Karpas-422 (cell line): ENCODE measurements around the gene MRPL44. TPM values are rescaled to one million over a fixed set of nuclear protein-coding genes. Genes with fewer than 3 reads are reported as not detected.

Experiments
- DNase-seq: peaks from one replicate; pipeline ENCODE4 v3.0.0-alpha.2; 2015
- H2AFZ ChIP-seq: fragments of 200-600 bp; sonication (generic); 2 replicates; pipeline ENCODE4 v1.6.1; 2014; ENCODE audit warnings: antibody characterized with exemption, low read length, mixed read lengths
- H3K27ac ChIP-seq: fragments of 200-600 bp; sonication (generic); 2 replicates; pipeline ENCODE4 v1.5.1; 2014; ENCODE audit warnings: mild to moderate bottlenecking, low read length, moderate library complexity
- H3K27me3 ChIP-seq: fragments of 200-600 bp; sonication (generic); 2 replicates; pipeline ENCODE4 v1.6.1; 2014; ENCODE audit warnings: low read length, mixed read lengths
- H3K36me3 ChIP-seq: fragments of 200-600 bp; sonication (generic); 2 replicates; pipeline ENCODE4 v1.6.1; 2014; ENCODE audit warnings: low read length, mixed read lengths; ENCODE audit not compliant: insufficient read depth
- H3K4me1 ChIP-seq: fragments of 200-600 bp; sonication (generic); 2 replicates; pipeline ENCODE4 v1.6.1; 2014; ENCODE audit warnings: mild to moderate bottlenecking, low read length, mixed read lengths
- H3K4me2 ChIP-seq: fragments of 200-600 bp; sonication (generic); 2 replicates; pipeline ENCODE4 v1.6.1; 2014; ENCODE audit warnings: low read length, low read depth, mild to moderate bottlenecking; ENCODE audit not compliant: poor library complexity, severe bottlenecking
- H3K4me3 ChIP-seq: fragments of 200-600 bp; sonication (generic); 2 replicates; pipeline ENCODE4 v1.5.1; 2014; ENCODE audit warnings: mild to moderate bottlenecking, antibody characterized with exemption, low read length, mixed read lengths
- H3K79me2 ChIP-seq: fragments of 200-600 bp; sonication (generic); 2 replicates; pipeline ENCODE4 v1.6.1; 2014; ENCODE audit warnings: mild to moderate bottlenecking, low read length, mixed read lengths
- H3K9ac ChIP-seq: fragments of 200-600 bp; sonication (generic); 2 replicates; pipeline ENCODE4 v1.6.0; 2014; ENCODE audit warnings: low read length
- H3K9me2 ChIP-seq: fragments of 200-600 bp; sonication (generic), shearing (Covaris generic); replicated peaks from 2 replicates; pipeline ENCODE4 v1.6.0; 2014; ENCODE audit warnings: mild to moderate bottlenecking, low read length, moderate library complexity; ENCODE audit not compliant: insufficient read depth
- H3K9me3 ChIP-seq: fragments of 300-700, 200-600 bp; sonication (generic); 2 replicates; pipeline ENCODE4 v1.6.1; 2014; ENCODE audit warnings: low read length, mixed read lengths
- H4K20me1 ChIP-seq: fragments of 200-600 bp; sonication (generic); 2 replicates; pipeline ENCODE4 v1.6.1; 2014; ENCODE audit warnings: mild to moderate bottlenecking, antibody characterized with exemption, low read length, low read depth; ENCODE audit not compliant: insufficient read depth
- total RNA-seq: library from RNA; depleted of rRNA; stranded (reverse); fragments of >200 nt; shearing (Covaris generic); gene quantifications from 2 replicates; pipeline ENCODE4 v1.2.3, GENCODE V29; 2014; ENCODE audit warnings: low replicate concordance; rRNA removed

The MRPL44 gene
- total RNA-seq: 26.8 and 34.9 TPM in 2 replicates

- H3K4me1 ChIP-seq: peaks cover 45% of the 10 kb centered on the region
These were observed at the start of gene MRPL44 for GRCh38 chr2:223957092-223957851. Gene MRPL44 (plus strand): TSS chr2:223957463. CDS start chr2:223957473, 10 bp downstream.

DNA sequence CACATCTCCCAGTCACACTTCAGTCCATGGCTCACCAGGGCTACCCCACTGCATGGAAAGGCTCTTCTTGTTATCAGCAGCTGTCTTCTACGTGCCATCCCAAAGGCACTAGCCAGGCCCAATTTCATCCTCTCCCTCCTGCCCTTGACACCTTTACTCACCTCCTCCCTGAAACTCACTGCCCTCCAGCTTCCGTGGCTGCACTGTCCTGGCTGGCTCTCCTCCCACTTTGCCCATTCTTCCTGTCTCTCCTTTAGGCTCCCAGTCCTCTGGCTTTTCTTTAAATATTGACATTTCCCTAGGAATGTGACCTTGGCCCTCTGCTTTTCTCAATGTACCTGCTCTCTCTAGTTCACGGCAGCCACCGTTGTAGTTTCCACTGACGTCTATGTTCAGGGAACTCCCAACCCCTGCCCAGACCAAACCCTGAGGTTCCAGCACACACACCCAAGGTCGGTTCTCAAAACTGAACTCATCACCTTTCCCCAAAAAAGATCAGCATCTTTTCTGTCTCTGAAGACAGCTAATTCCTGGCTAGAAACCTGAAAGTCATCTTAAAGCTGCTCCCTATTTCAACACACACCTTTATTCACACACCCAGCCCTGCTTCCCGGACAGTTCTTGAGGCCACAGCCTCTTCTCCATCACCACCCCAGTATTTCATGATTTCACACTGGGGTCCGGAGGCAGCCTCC, 48.8 kb upstream of the MRPL44 start:
- H3K9me3 ChIP-seq: no peaks in the 10 kb centered on the region
- 0 out of 2 replicates have a peak, but pooled peaks cover 9% of the 10 kb centered on the region for H4K20me1 ChIP-seq
- H3K9ac ChIP-seq: no peak overlapping the region
- H2AFZ ChIP-seq: no peak overlapping the region
- no peaks in the 10 kb centered on the region for H3K36me3 ChIP-seq
- H3K79me2 ChIP-seq: no peaks in the 10 kb centered on the region
- no peak for DNase-seq
- no peak overlapping the region for H3K27ac ChIP-seq
- no peaks in the 10 kb centered on the region for H3K4me1 ChIP-seq
- no peaks in the 10 kb centered on the region for H3K9me2 ChIP-seq
- H3K4me2 ChIP-seq: no peak overlapping the region
- H3K27me3 ChIP-seq: no peaks in the 10 kb centered on the region
- H3K4me3 ChIP-seq: no peak overlapping the region

More at GRCh38 chr2:223957092-223957851, at the start of gene MRPL44:
- Histone ChIP-seq H3K36me3 (peaks cover 29% of the 10 kb centered on the region; the same call in 1 of the 2 replicates), H2AFZ (peak within 1 kb of the TSS; percentile 74), H3K79me2 (peaks cover 50% of the 10 kb centered on the region), H3K9me3 (no peaks in the 10 kb centered on the region), H3K4me3 (peak within 1 kb of the TSS; percentile 92), H3K27ac (peak within 1 kb of the TSS; percentile 38; the same call in 1 of the 2 replicates), H3K9ac (peak within 1 kb of the TSS; percentile 91), H3K27me3 (no peaks in the 10 kb centered on the region), H3K9me2 (no peaks in the 10 kb centered on the region), H3K4me2 (peak within 1 kb of the TSS; percentile 95), H4K20me1 (peaks cover 30% of the 10 kb centered on the region)
- DNase-seq: peak; percentile 99

GRCh38 chr2:223909001-223909741, 48.1 kb upstream of the MRPL44 start:
- Histone ChIP-seq H3K27ac (no peak overlapping the region), H3K4me2 (no peak overlapping the region), H3K9me2 (no peaks in the 10 kb centered on the region), H3K79me2 (no peaks in the 10 kb centered on the region), H3K9me3 (no peaks in the 10 kb centered on the region), H2AFZ (no peak overlapping the region), H3K4me3 (no peak overlapping the region), H3K9ac (no peak overlapping the region), H3K4me1 (no peaks in the 10 kb centered on the region), H3K36me3 (no peaks in the 10 kb centered on the region), H3K27me3 (no peaks in the 10 kb centered on the region), H4K20me1 (0 out of 2 replicates have a peak, but pooled peaks cover 9% of the 10 kb centered on the region)
- DNase-seq: no peak

- Histone ChIP-seq H3K9me3 (no peaks in the 10 kb centered on the region), H3K9ac (no peak overlapping the region), H2AFZ (no peak overlapping the region), H3K79me2 (no peaks in the 10 kb centered on the region), H3K4me1 (no peaks in the 10 kb centered on the region), H3K27ac (no peak overlapping the region), H3K27me3 (no peaks in the 10 kb centered on the region), H3K36me3 (no peaks in the 10 kb centered on the region), H3K9me2 (no peaks in the 10 kb centered on the region), H3K4me2 (no peak overlapping the region), H3K4me3 (no peak overlapping the region), H4K20me1 (0 out of 2 replicates have a peak, but pooled peaks cover 7% of the 10 kb centered on the region)
- no peak for DNase-seq
These were observed 42.9 kb upstream of the MRPL44 start for GRCh38 chr2:223914324-223914723.

GRCh38 chr2:223915071-223915470, 42.2 kb upstream of the MRPL44 start:
- Histone ChIP-seq H3K4me1 (no peaks in the 10 kb centered on the region), H3K9ac (no peak overlapping the region), H3K27ac (no peak overlapping the region), H3K36me3 (no peaks in the 10 kb centered on the region), H4K20me1 (0 out of 2 replicates have a peak, but pooled peaks cover 1% of the 10 kb centered on the region), H3K9me2 (no peaks in the 10 kb centered on the region), H2AFZ (no peak overlapping the region), H3K79me2 (no peaks in the 10 kb centered on the region), H3K9me3 (no peaks in the 10 kb centered on the region), H3K4me3 (no peak overlapping the region), H3K4me2 (no peak overlapping the region), H3K27me3 (no peaks in the 10 kb centered on the region)
- DNase-seq: no peak

DNA sequence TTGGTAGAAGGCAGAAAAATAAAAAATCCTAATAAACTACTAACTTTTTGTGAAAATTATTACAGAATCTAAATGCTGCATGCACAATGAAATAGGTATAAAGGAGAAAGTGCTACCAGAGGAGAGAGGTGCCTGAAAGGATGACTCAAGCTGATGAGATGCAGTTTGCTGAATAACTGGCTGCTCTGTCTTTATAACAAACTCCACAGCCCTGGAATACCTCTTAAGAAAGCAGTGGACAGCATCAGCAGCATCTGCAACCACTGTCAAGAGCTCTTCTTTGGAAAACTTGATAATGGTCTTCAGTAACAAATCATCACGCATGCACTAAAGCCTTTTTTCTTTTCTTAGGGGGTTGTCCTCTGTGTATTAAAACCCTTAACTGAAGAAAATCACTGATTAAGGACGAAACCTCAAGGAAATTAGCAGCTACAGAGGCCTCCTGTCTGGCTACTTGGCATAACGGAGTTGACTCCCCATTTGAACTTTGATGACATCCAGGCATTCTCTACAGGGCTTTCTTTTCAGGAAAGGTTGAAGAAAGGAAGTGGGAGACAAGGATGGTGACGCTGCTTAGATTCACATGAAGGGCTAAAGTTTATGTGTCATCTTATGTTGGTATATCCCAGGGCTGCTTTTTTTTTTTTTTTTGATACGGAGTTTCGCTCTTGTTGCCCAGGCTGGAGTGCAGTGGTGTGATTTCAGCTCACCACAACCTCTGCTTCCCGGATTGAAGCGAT, 40.9 kb upstream of the MRPL44 start:
- no peaks in the 10 kb centered on the region for H3K27me3 ChIP-seq
- no peak overlapping the region for H3K27ac ChIP-seq
- no peak overlapping the region for H3K4me3 ChIP-seq
- H3K79me2 ChIP-seq: no peaks in the 10 kb centered on the region
- H3K9me2 ChIP-seq: no peaks in the 10 kb centered on the region
- H3K4me2 ChIP-seq: no peak overlapping the region
- no peak for DNase-seq
- no peaks in the 10 kb centered on the region for H3K4me1 ChIP-seq
- H3K36me3 ChIP-seq: no peaks in the 10 kb centered on the region
- no peaks in the 10 kb centered on the region for H4K20me1 ChIP-seq
- no peak overlapping the region for H3K9ac ChIP-seq
- no peaks in the 10 kb centered on the region for H3K9me3 ChIP-seq
- no peak overlapping the region for H2AFZ ChIP-seq

GRCh38 chr2:223918671-223919134, 38.6 kb upstream of the MRPL44 start:
- Histone ChIP-seq H3K4me1 (no peaks in the 10 kb centered on the region), H3K9me2 (no peaks in the 10 kb centered on the region), H3K9me3 (no peaks in the 10 kb centered on the region), H3K4me3 (no peak overlapping the region), H3K27ac (no peak overlapping the region), H3K9ac (no peak overlapping the region), H3K79me2 (no peaks in the 10 kb centered on the region), H4K20me1 (no peaks in the 10 kb centered on the region), H3K36me3 (no peaks in the 10 kb centered on the region), H3K27me3 (no peaks in the 10 kb centered on the region), H2AFZ (no peak overlapping the region), H3K4me2 (no peak overlapping the region)
- no peak for DNase-seq
